Activated CD4-positive, CD25-positive, alpha-beta regulatory T cell treated with anti-CD3 and anti-CD28 coated beads, Interleukin-2, amount 50 U/mL, for 24 hours (primary cell): ENCODE measurements around the gene NAA30.

ENCODE experiments used
- ATAC-seq, 2 donors: fragments of 150-1000 bp; cut with Tn5 transposase; one replicate each; pipeline ENCODE4 v1.10.0; 2021; ENCODE audit warnings: mild to moderate bottlenecking in 1 of 2, moderate library complexity in 1 of 2

NAA30 gene

GRCh38 chr14:57400556-57401494 lies 10.4 kb downstream of the NAA30 start:
- ATAC-seq: no peak

GRCh38 chr14:57401501-57401900 lies 11.1 kb downstream of the NAA30 start:
- ATAC-seq: no peak

- ATAC-seq: no peak
Observed at GRCh38 chr14:57402173-57402852, 11.9 kb downstream of the NAA30 start.

- no peak for ATAC-seq
Observed at GRCh38 chr14:57403521-57403864, 13.1 kb downstream of the NAA30 start.

GRCh38 chr14:57405562-57405961 lies 15.2 kb downstream of the NAA30 start:
- ATAC-seq: no peak

- no peak for ATAC-seq
Observed at GRCh38 chr14:57408037-57408436, 17.7 kb downstream of the NAA30 start.

- ATAC-seq: no peak
Observed at GRCh38 chr14:57408634-57409033, 18.2 kb downstream of the NAA30 start.

- ATAC-seq: no peak
Observed at GRCh38 chr14:57412341-57412740, 22.0 kb downstream of the NAA30 start.

GRCh38 chr14:57413849-57414248 lies 23.5 kb downstream of the NAA30 start:
- ATAC-seq: no peak

- no peak for ATAC-seq
Observed at GRCh38 chr14:57417228-57417627, 26.8 kb downstream of the NAA30 start.

- ATAC-seq: no peak
Observed at GRCh38 chr14:57418999-57419398, 28.6 kb downstream of the NAA30 start.

GRCh38 chr14:57420033-57420432 lies 29.6 kb downstream of the NAA30 start:
- no peak for ATAC-seq

GRCh38 chr14:57420986-57421385 lies 30.6 kb downstream of the NAA30 start:
- ATAC-seq: no peak

GRCh38 chr14:57435923-57436322 lies 45.5 kb downstream of the NAA30 start:
- no peak for ATAC-seq

GRCh38 chr14:57461777-57462320 lies 71.5 kb downstream of the NAA30 start:
- ATAC-seq: no peak

GRCh38 chr14:57462551-57462950 lies 72.2 kb downstream of the NAA30 start:
- no peak for ATAC-seq

GRCh38 chr14:57464008-57464730 lies 73.8 kb downstream of the NAA30 start:
- no peak for ATAC-seq
